GM12878 (cell line): ENCODE data around the gene BAZ1B. TPM values are rescaled to one million over a fixed set of nuclear protein-coding genes. Genes with fewer than 3 reads are reported as not detected.

Source experiments
- ATAC-seq: fragments of 200-7000 bp; cut with Tn5 transposase; 3 replicates; pipeline ENCODE4 v1.9.1; 2020; ENCODE audit warnings: mild to moderate bottlenecking, moderate library complexity
- BruUV-seq: library from RNA; stranded (reverse); fragments of 400-500 nt; replicated peaks from 2 replicates; lab custom pipeline; 2021; lab: Mats Ljungman, UMichigan
- CTCF ChIA-PET: fragments of 300-600 bp; sonication (Branson Sonifier 250); formaldehyde crosslinking; extraction: SDS; loops from one replicate; lab custom pipeline; 2021; ENCODE audit warnings: inconsistent platforms; lab: Yijun Ruan, JAX
- POLR2A ChIA-PET: fragments of 350-600 bp; formaldehyde crosslinking; extraction: SDS; loops from one replicate; lab custom pipeline; 2021; ENCODE audit warnings: inconsistent platforms; lab: Charles Lee
- RAD21 ChIA-PET: fragments of 300-600 bp; sonication (Branson Sonifier 250); formaldehyde crosslinking; loops from one replicate; lab custom pipeline; 2023; ENCODE audit warnings: antibody characterized with exemption; ENCODE audit not compliant: unreplicated experiment; lab: Charles Lee
- SMC1A ChIA-PET: fragments of 300-600 bp; sonication (Branson Sonifier 250); formaldehyde crosslinking; loops from one replicate; lab custom pipeline; 2023; ENCODE audit not compliant: unreplicated experiment, uncharacterized antibody; lab: Charles Lee
- DNase-seq: peaks from one replicate; pipeline ENCODE4 v3.0.0-alpha.2; 2011; ENCODE audit warnings: low read depth, low spot score
- FAIRE-seq: peaks from 3 replicates; lab custom pipeline; 2011; peaks lifted over from hg19 to GRCh38; lab: Jason Lieb, UNC
- H2AFZ ChIP-seq: 2 replicates; pipeline ENCODE4 v1.6.0; 2011; ENCODE audit warnings: low read depth, low read length, control low read depth; ENCODE audit not compliant: control insufficient read depth
- H3K27ac ChIP-seq: 2 replicates; pipeline ENCODE4 v1.5.1; 2011; ENCODE audit warnings: control low read depth; ENCODE audit not compliant: control insufficient read depth, insufficient read depth
- H3K27me3 ChIP-seq, 2 experiments: replicated peaks in 1 of 2; 2 replicates each; pipeline versions ENCODE4 v1.6.0 to v1.6.1; 2011; ENCODE audit warnings: low read length in 1 of 2; ENCODE audit not compliant: control insufficient read depth in 2 of 2, insufficient read depth in 2 of 2
- H3K36me3 ChIP-seq, 2 experiments: 2 replicates each; pipeline ENCODE4 v1.5.1; 2011; ENCODE audit warnings: low read length in 1 of 2; ENCODE audit not compliant: control insufficient read depth in 2 of 2, insufficient read depth in 2 of 2
- H3K4me1 ChIP-seq: 2 replicates; pipeline ENCODE4 v1.6.1; 2011; ENCODE audit warnings: mild to moderate bottlenecking, low read length, moderate library complexity, mixed read lengths; ENCODE audit not compliant: control insufficient read depth, insufficient read depth
- H3K4me2 ChIP-seq: 2 replicates; pipeline ENCODE4 v1.6.0; 2011; ENCODE audit warnings: control low read depth; ENCODE audit not compliant: control insufficient read depth, insufficient read depth
- H3K4me3 ChIP-seq: fragments of 200-600 bp; sonication (generic); 2 replicates; pipeline ENCODE4 v1.5.1; 2016
- H3K79me2 ChIP-seq: 2 replicates; pipeline ENCODE4 v1.6.0; 2011; ENCODE audit warnings: low read length; ENCODE audit not compliant: control insufficient read depth, insufficient read depth
- H3K9ac ChIP-seq: 2 replicates; pipeline ENCODE4 v1.8.0; 2011; ENCODE audit warnings: low read length, control low read depth, mixed read lengths; ENCODE audit not compliant: control insufficient read depth, insufficient read depth
- H3K9me3 ChIP-seq: replicated peaks from 3 replicates; pipeline ENCODE4 v1.5.1; 2011; ENCODE audit warnings: mild to moderate bottlenecking, low read length; ENCODE audit not compliant: control insufficient read depth, insufficient read depth
- H4K20me1 ChIP-seq: 2 replicates; pipeline ENCODE4 v1.6.0; 2011; ENCODE audit not compliant: control insufficient read depth, insufficient read depth
- E4F1 ChIP-seq: fragments of 450-650 bp; IDR thresholded peaks from 2 replicates; pipeline ENCODE4 v1.6.1; 2018; ENCODE audit warnings: borderline replicate concordance, mild to moderate bottlenecking; ENCODE audit not compliant: partially characterized antibody
- PAX5 ChIP-seq: IDR thresholded peaks from 2 replicates; pipeline ENCODE4 v1.6.1; 2011; ENCODE audit warnings: low read depth, low read length, borderline replicate concordance
- RAD51 ChIP-seq: fragments of 450-650 bp; IDR thresholded peaks from 2 replicates; pipeline ENCODE4 v1.6.1; 2016; ENCODE audit warnings: moderate library complexity, mild to moderate bottlenecking, inconsistent platforms
- ZNF217 ChIP-seq: fragments of 450-650 bp; IDR thresholded peaks from 2 replicates; pipeline ENCODE4 v1.6.1; 2017; ENCODE audit warnings: antibody characterized with exemption, mild to moderate bottlenecking
- WGBS: methylation state at CpG from one replicate; pipeline ENCODE4 v1.1.6; 2016; ENCODE audit warnings: low lambda C conversion rate; ENCODE audit not compliant: insufficient replicate concordance, insufficient coverage; ENCODE audit errors: missing lambda C conversion rate; 5-methylcytosine and 5-hydroxymethylcytosine counted together
- in situ Hi-C: fragments of 300-500 bp; cut with MboI; formaldehyde crosslinking; loops from 9 replicates; pipeline ENCODE4 v1.14.3; 2018; ENCODE audit warnings: mixed read lengths
- intact Hi-C: fragments of 100-400 bp; cut with micrococcal nuclease; formaldehyde crosslinking; loops from one replicate; pipeline ENCODE4 v1.14.2; 2022; ENCODE audit not compliant: unreplicated experiment
- polyA plus RNA-seq, 11 experiments: library from polyadenylated mRNA; depleted of rRNA in 4 of 11; unstranded in 6 of 11; stranded (reverse) in 5 of 11; fragments of >200 nt; fragmentation: Nextera tagmentation in 4 of 11; fragmentation: Illumina TruSeq in 1 of 11; extraction: Ambion mirVana in 4 of 11; extraction: Trizol in 1 of 11; gene quantifications; 1 replicate in 1 of 11; 2 replicates in 10 of 11; pipeline versions ENCODE4 v1.2.1 to v1.2.3, GENCODE V29; 2011 to 2016; ENCODE audit warnings: inconsistent platforms in 2 of 11, missing spikeins in 2 of 11, low read depth in 1 of 11
- total RNA-seq, 4 experiments: library from RNA; depleted of rRNA in 3 of 4; stranded (reverse); fragments of >200 nt in 3 of 4; fragmentation: Illumina TruSeq in 1 of 4; extraction: Trizol in 1 of 4; gene quantifications; 2 replicates each; pipeline versions ENCODE4 v1.2.1 to v1.2.3, GENCODE V29; 2013 to 2021

Gene BAZ1B
- total and polyA plus RNA-seq, 10 of the 15 experiments (the other 5 are each of a cell fraction or from before 2014, with no cell fraction given): 14.0 to 77.4 (median 36.2) TPM

GRCh38 chr7:73544678-73545077 is 22.6 kb upstream of the BAZ1B start (continued):
- no peak for TF ChIP-seq E4F1

- Histone ChIP-seq H4K20me1 (no peaks in the 10 kb centered on the region), H3K9ac (no peak overlapping the region)
- in situ Hi-C loops: no loop called here
- CTCF ChIA-PET: no interaction called here
- 88% methylated on average over 10 of the region's 10 CpGs for WGBS
- POLR2A ChIA-PET: no interaction called here
- TF ChIP-seq PAX5 (peak; percentile 93), RAD51 (no peak), ZNF217 (no peak)
- TF ChIP-seq, all 136 proteins: peak for 1
- ChIA-PET RAD21 (no interaction called here), SMC1A (no interaction called here)
- no peak for FAIRE-seq
- DNase-seq: no peak
- Histone ChIP-seq H3K4me3 (no peak overlapping the region), H2AFZ (no peak overlapping the region), H3K27ac (no peak overlapping the region), H3K4me2 (no peak overlapping the region), H3K36me3 (peaks cover 22 to 30% of the 10 kb centered on the region in 2 experiments), H3K79me2 (peaks cover 3% of the 10 kb centered on the region), H3K27me3 (no peaks in the 10 kb centered on the region), H3K9me3 (no peaks in the 10 kb centered on the region), H3K4me1 (no peaks in the 10 kb centered on the region; the same call in 1 of the 2 replicates)
- intact Hi-C loops: no loop called here
- no TSS peak for BruUV-seq
- no peak for ATAC-seq
Measured at GRCh38 chr7:73541722-73542121, 19.6 kb upstream of the BAZ1B start.
